HG03175 (cell line): ENCODE data around the gene SBF2.
"Not testable (repeated sequence)": the region's sequence is repeated elsewhere in the genome, so short reads cannot be mapped to it uniquely, and the experiment has no call there.

ENCODE experiments used
- ATAC-seq: cut with Tn5 transposase; IDR thresholded peaks from one replicate; pipeline ENCODE4 v1.9.1; 2021; ENCODE audit warnings: mild to moderate bottlenecking, moderate library complexity; ENCODE audit not compliant: unreplicated experiment

The SBF2 gene

GRCh38 chr11:10268746-10269488 is 25.1 kb downstream of the SBF2 start:
- ATAC-seq: no peak

GRCh38 chr11:10267821-10268220 is 26.2 kb downstream of the SBF2 start:
- ATAC-seq: no peak

- no peak for ATAC-seq
Observed at GRCh38 chr11:10265936-10266335, 28.1 kb downstream of the SBF2 start.

- ATAC-seq: not testable (repeated sequence)
Observed at GRCh38 chr11:10264716-10265115, 29.3 kb downstream of the SBF2 start.

GRCh38 chr11:10263929-10264328 is 30.1 kb downstream of the SBF2 start:
- ATAC-seq: no peak

- no peak for ATAC-seq
Observed at GRCh38 chr11:10261821-10262220, 32.2 kb downstream of the SBF2 start.

- ATAC-seq: no peak
Observed at GRCh38 chr11:10257478-10257877, 36.5 kb downstream of the SBF2 start.

- no peak for ATAC-seq
Observed at GRCh38 chr11:10255388-10256125, 38.5 kb downstream of the SBF2 start.

GRCh38 chr11:10249448-10250131 is 44.4 kb downstream of the SBF2 start:
- not testable (repeated sequence) for ATAC-seq

- no peak for ATAC-seq
Observed at GRCh38 chr11:10247011-10247410, 47.0 kb downstream of the SBF2 start.

GRCh38 chr11:10243896-10244575 is 50.0 kb downstream of the SBF2 start:
- no peak for ATAC-seq

- no peak for ATAC-seq
Observed at GRCh38 chr11:10236840-10237239, 57.2 kb downstream of the SBF2 start.

GRCh38 chr11:10233581-10233980 is 60.4 kb downstream of the SBF2 start:
- ATAC-seq: no peak

GRCh38 chr11:10232756-10233155 is 61.3 kb downstream of the SBF2 start:
- ATAC-seq: no peak

GRCh38 chr11:10231803-10232202 is 62.2 kb downstream of the SBF2 start:
- not testable (repeated sequence) for ATAC-seq

- no peak for ATAC-seq
Observed at GRCh38 chr11:10225553-10225952, 68.5 kb downstream of the SBF2 start.

- ATAC-seq: no peak
Observed at GRCh38 chr11:10222399-10222798, 71.6 kb downstream of the SBF2 start.

GRCh38 chr11:10221342-10221741 is 72.7 kb downstream of the SBF2 start:
- no peak for ATAC-seq

- no peak for ATAC-seq
Observed at GRCh38 chr11:10211470-10211869, 82.5 kb downstream of the SBF2 start.

GRCh38 chr11:10209326-10209725 is 84.7 kb downstream of the SBF2 start:
- ATAC-seq: no peak

GRCh38 chr11:10208131-10208575 is 85.9 kb downstream of the SBF2 start:
- no peak for ATAC-seq
